ENCODE results near the gene GNLY. TPM values are rescaled to one million over a fixed set of nuclear protein-coding genes. Genes with fewer than 3 reads are reported as not detected.
A peak's percentile ranks its signal among the peaks of the same experiment; 100 is the strongest.
"Not testable (repeated sequence)": the region's sequence is repeated elsewhere in the genome, so short reads cannot be mapped to it uniquely, and the experiment has no call there.

Gene GNLY
- total and polyA plus RNA-seq, 5 donors from 2014 or later, result 2.4 to 10.9 (median 8.7) TPM

GRCh38 chr2:85666435-85667316 lies 27.5 kb upstream of the GNLY start:
- Mint-ChIP-seq H3K4me1 (peaks cover 0 to 3% (median 0%) of the 10 kb centered on the region in 4 donors), H3K9me3 (peaks cover 0 to 2% (median 0%) of the 10 kb centered on the region in 7 donors), H3K27ac (no peak overlapping the region), H3K27me3 (peaks cover 11% of the 10 kb centered on the region), H3K4me3 (no peak overlapping the region), H3K36me3 (no peaks in the 10 kb centered on the region)
- no peak overlapping the region for H3K4me3 ChIP-seq (ENCODE audit: low read depth, low read length)
- no peaks in the 10 kb centered on the region for H3K9me3 ChIP-seq (ENCODE audit: control insufficient read depth in 2 of 2, low read length in 2 of 2)
- H3K27me3 ChIP-seq (ENCODE audit: control insufficient read depth, insufficient read depth, low read length), result no peaks in the 10 kb centered on the region
- no peak for ATAC-seq (ENCODE audit: low read depth in 2 of 2)
- no peak for DNase-seq
- no peak overlapping the region for H3K27ac ChIP-seq (ENCODE audit: insufficient read depth, low read length, poor library complexity, severe bottlenecking)
- no peaks in the 10 kb centered on the region for H3K4me1 ChIP-seq (ENCODE audit: control insufficient read depth, insufficient read depth, low read length, poor library complexity, severe bottlenecking)
- no peaks in the 10 kb centered on the region for H3K36me3 ChIP-seq (ENCODE audit: control insufficient read depth, insufficient read depth, low read length)

- no peaks in the 10 kb centered on the region for H3K27me3 ChIP-seq (ENCODE audit: control insufficient read depth, insufficient read depth, low read length)
- no peaks in the 10 kb centered on the region for H3K36me3 ChIP-seq (ENCODE audit: control insufficient read depth, insufficient read depth, low read length)
- no peak for DNase-seq
- no peak overlapping the region for H3K4me3 Mint-ChIP-seq
- H3K27ac ChIP-seq (ENCODE audit: insufficient read depth, low read length, poor library complexity, severe bottlenecking), result no peak overlapping the region
- ATAC-seq (ENCODE audit: low read depth in 2 of 2), result no peak
- no peak overlapping the region for H3K4me3 ChIP-seq (ENCODE audit: low read depth, low read length)
- H3K36me3 Mint-ChIP-seq, result no peaks in the 10 kb centered on the region
- H3K9me3 ChIP-seq (ENCODE audit: control insufficient read depth in 2 of 2, low read length in 2 of 2), result no peaks in the 10 kb centered on the region
- H3K27me3 Mint-ChIP-seq, result peaks cover 11% of the 10 kb centered on the region
- H3K27ac Mint-ChIP-seq, result no peak overlapping the region
- no peaks in the 10 kb centered on the region for H3K4me1 ChIP-seq (ENCODE audit: control insufficient read depth, insufficient read depth, low read length, poor library complexity, severe bottlenecking)
- H3K4me1 Mint-ChIP-seq, result peaks cover 0 to 3% (median 0%) of the 10 kb centered on the region in 4 donors
- peaks cover 0 to 2% (median 0%) of the 10 kb centered on the region in 7 donors for H3K9me3 Mint-ChIP-seq
Measured at GRCh38 chr2:85667561-85668008, 26.6 kb upstream of the GNLY start.

- ATAC-seq (ENCODE audit: low read depth in 2 of 2) (no peak), DNase-seq (no peak)
- Mint-ChIP-seq H3K27ac (peak within 1 kb of the TSS in 1 of 3 donors; percentile 33), H3K9me3 (peaks cover 0 to 2% (median 0%) of the 10 kb centered on the region in 7 donors), H3K36me3 (no peaks in the 10 kb centered on the region), H3K4me1 (peaks cover 0 to 3% (median 0%) of the 10 kb centered on the region in 4 donors), H3K4me3 (no peak within 1 kb of the TSS), H3K27me3 (peaks cover 11% of the 10 kb centered on the region)
- no peaks in the 10 kb centered on the region for H3K27me3 ChIP-seq (ENCODE audit: control insufficient read depth, insufficient read depth, low read length)
- H3K9me3 ChIP-seq (ENCODE audit: control insufficient read depth in 2 of 2, low read length in 2 of 2), result no peaks in the 10 kb centered on the region
- H3K4me3 ChIP-seq (ENCODE audit: low read depth, low read length), result no peak within 1 kb of the TSS
- no peaks in the 10 kb centered on the region for H3K36me3 ChIP-seq (ENCODE audit: control insufficient read depth, insufficient read depth, low read length)
- no peak within 1 kb of the TSS for H3K27ac ChIP-seq (ENCODE audit: insufficient read depth, low read length, poor library complexity, severe bottlenecking)
- H3K4me1 ChIP-seq (ENCODE audit: control insufficient read depth, insufficient read depth, low read length, poor library complexity, severe bottlenecking), result no peaks in the 10 kb centered on the region
Measured at GRCh38 chr2:85668009-85668856, 25.9 kb upstream of the GNLY start, which contains the start of gene SFTPB. Gene SFTPB (minus strand): TSS chr2:85668199. CDS start chr2:85668183, 16 bp downstream.

- H3K36me3 ChIP-seq (ENCODE audit: control insufficient read depth, insufficient read depth, low read length), result no peaks in the 10 kb centered on the region
- Mint-ChIP-seq H3K27ac (peak overlapping the region in 1 of 3 donors; percentile 33), H3K4me1 (peaks cover 0 to 3% (median 0%) of the 10 kb centered on the region in 4 donors), H3K9me3 (peaks cover 0 to 2% (median 0%) of the 10 kb centered on the region in 7 donors), H3K27me3 (peaks cover 12% of the 10 kb centered on the region), H3K36me3 (no peaks in the 10 kb centered on the region), H3K4me3 (no peak overlapping the region)
- DNase-seq, result no peak
- H3K4me1 ChIP-seq (ENCODE audit: control insufficient read depth, insufficient read depth, low read length, poor library complexity, severe bottlenecking), result no peaks in the 10 kb centered on the region
- H3K9me3 ChIP-seq (ENCODE audit: control insufficient read depth in 2 of 2, low read length in 2 of 2), result no peaks in the 10 kb centered on the region
- ATAC-seq (ENCODE audit: low read depth in 2 of 2), result no peak
- H3K27ac ChIP-seq (ENCODE audit: insufficient read depth, low read length, poor library complexity, severe bottlenecking), result no peak overlapping the region
- no peaks in the 10 kb centered on the region for H3K27me3 ChIP-seq (ENCODE audit: control insufficient read depth, insufficient read depth, low read length)
- no peak overlapping the region for H3K4me3 ChIP-seq (ENCODE audit: low read depth, low read length)
Measured at GRCh38 chr2:85668857-85669142, 25.4 kb upstream of the GNLY start.

GRCh38 chr2:85669549-85669948 lies 24.6 kb upstream of the GNLY start:
- Histone ChIP-seq H3K9me3 (ENCODE audit: control insufficient read depth in 2 of 2, low read length in 2 of 2) (no peaks in the 10 kb centered on the region), H3K27me3 (ENCODE audit: control insufficient read depth, insufficient read depth, low read length) (no peaks in the 10 kb centered on the region), H3K27ac (ENCODE audit: insufficient read depth, low read length, poor library complexity, severe bottlenecking) (no peak overlapping the region), H3K4me3 (ENCODE audit: low read depth, low read length) (no peak overlapping the region), H3K4me1 (ENCODE audit: control insufficient read depth, insufficient read depth, low read length, poor library complexity, severe bottlenecking) (no peaks in the 10 kb centered on the region), H3K36me3 (ENCODE audit: control insufficient read depth, insufficient read depth, low read length) (no peaks in the 10 kb centered on the region)
- H3K27me3 Mint-ChIP-seq, result peaks cover 15% of the 10 kb centered on the region
- peak in 1 of 2 donors; percentile 22 for ATAC-seq (ENCODE audit: low read depth in 2 of 2)
- no peak overlapping the region for H3K4me3 Mint-ChIP-seq
- DNase-seq, result no peak
- H3K4me1 Mint-ChIP-seq, result peaks cover 0 to 3% (median 0%) of the 10 kb centered on the region in 4 donors
- H3K36me3 Mint-ChIP-seq, result no peaks in the 10 kb centered on the region
- no peak overlapping the region for H3K27ac Mint-ChIP-seq
- H3K9me3 Mint-ChIP-seq, result peaks cover 0 to 2% (median 0%) of the 10 kb centered on the region in 7 donors

GRCh38 chr2:85670416-85670815 lies 23.7 kb upstream of the GNLY start:
- H3K4me1 Mint-ChIP-seq; H3K4me3 Mint-ChIP-seq; H3K27me3 ChIP-seq (ENCODE audit: control insufficient read depth, insufficient read depth, low read length); H3K4me1 ChIP-seq (ENCODE audit: control insufficient read depth, insufficient read depth, low read length, poor library complexity, severe bottlenecking); DNase-seq; H3K4me3 ChIP-seq (ENCODE audit: low read depth, low read length); ATAC-seq (ENCODE audit: low read depth in 2 of 2); H3K9me3 ChIP-seq (ENCODE audit: control insufficient read depth in 2 of 2, low read length in 2 of 2); H3K9me3 Mint-ChIP-seq; H3K36me3 ChIP-seq (ENCODE audit: control insufficient read depth, insufficient read depth, low read length); H3K36me3 Mint-ChIP-seq; H3K27ac ChIP-seq (ENCODE audit: insufficient read depth, low read length, poor library complexity, severe bottlenecking): not testable (repeated sequence)
- Mint-ChIP-seq H3K27ac (peak overlapping the region in 1 of 3 donors; percentile 38), H3K27me3 (peaks cover 15% of the 10 kb centered on the region)

GRCh38 chr2:85672456-85672855 lies 21.7 kb upstream of the GNLY start:
- Mint-ChIP-seq H3K9me3 (no peaks in the 10 kb centered on the region), H3K36me3 (no peaks in the 10 kb centered on the region), H3K27me3 (peaks cover 13% of the 10 kb centered on the region), H3K27ac (no peak overlapping the region), H3K4me1 (no peaks in the 10 kb centered on the region), H3K4me3 (no peak overlapping the region)
- Histone ChIP-seq H3K27ac (ENCODE audit: insufficient read depth, low read length, poor library complexity, severe bottlenecking) (no peak overlapping the region), H3K27me3 (ENCODE audit: control insufficient read depth, insufficient read depth, low read length) (no peaks in the 10 kb centered on the region), H3K4me3 (ENCODE audit: low read depth, low read length) (no peak overlapping the region), H3K9me3 (ENCODE audit: control insufficient read depth in 2 of 2, low read length in 2 of 2) (no peaks in the 10 kb centered on the region), H3K36me3 (ENCODE audit: control insufficient read depth, insufficient read depth, low read length) (no peaks in the 10 kb centered on the region), H3K4me1 (ENCODE audit: control insufficient read depth, insufficient read depth, low read length, poor library complexity, severe bottlenecking) (no peaks in the 10 kb centered on the region)
- DNase-seq (no peak), ATAC-seq (ENCODE audit: low read depth in 2 of 2) (no peak)

All from CD4-positive, CD25-positive, alpha-beta regulatory T cell (primary cell).